ENCODE measurements around the gene FSIP2.

The FSIP2 gene

DNA sequence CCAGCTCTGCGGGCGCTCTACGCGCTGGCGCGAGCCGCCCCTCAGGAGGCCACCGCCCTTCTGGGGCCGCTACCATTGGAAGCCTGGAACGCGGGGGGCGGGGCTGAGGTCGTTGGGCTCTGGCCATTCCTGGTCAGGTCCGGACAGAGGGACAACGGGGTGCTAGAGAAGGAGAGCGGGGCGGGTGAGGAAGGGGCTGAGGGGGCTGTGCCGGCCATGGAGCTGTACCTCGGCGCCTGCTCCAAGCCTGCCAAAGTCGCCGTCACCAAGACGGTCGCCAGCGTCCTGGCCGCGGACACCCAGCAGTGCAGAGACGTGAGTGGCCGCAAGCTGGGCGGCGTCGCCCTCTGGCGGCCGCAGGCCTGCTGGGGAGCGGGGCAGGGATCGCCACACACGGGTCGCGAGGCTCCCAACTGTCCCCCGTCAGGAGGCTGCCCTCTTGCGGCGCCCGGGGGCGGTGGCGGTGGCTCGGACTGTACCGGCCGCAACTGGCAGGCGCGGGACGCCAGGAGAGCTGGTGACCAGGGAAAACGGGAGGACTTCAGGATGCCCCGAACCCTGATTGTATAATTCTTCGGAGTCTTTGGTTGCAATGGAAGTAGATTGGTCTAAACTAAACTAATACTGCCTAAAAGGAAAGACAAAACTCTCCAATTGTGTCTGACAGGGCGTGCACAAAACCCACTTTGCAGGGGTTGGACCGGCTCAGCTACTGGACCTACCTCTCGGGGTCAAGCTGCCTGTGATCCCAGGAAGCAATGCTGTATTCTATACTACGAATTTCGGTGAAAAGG lies at the start of gene FSIP2:
FSIP2 (plus strand) TSS at position 126 of the 794 bp plus-strand sequence; CDS start at position 217, 91 bp downstream.
- DNase-seq (ENCODE audit: low read depth): peak; percentile 2

- DNase-seq (ENCODE audit: low read depth): no peak
Observed at GRCh38 chr2:185689906-185690539, 48.6 kb upstream of the FSIP2 start.

- no peak for DNase-seq (ENCODE audit: low read depth)
Observed at GRCh38 chr2:185695711-185696235, 42.8 kb upstream of the FSIP2 start.

DNA sequence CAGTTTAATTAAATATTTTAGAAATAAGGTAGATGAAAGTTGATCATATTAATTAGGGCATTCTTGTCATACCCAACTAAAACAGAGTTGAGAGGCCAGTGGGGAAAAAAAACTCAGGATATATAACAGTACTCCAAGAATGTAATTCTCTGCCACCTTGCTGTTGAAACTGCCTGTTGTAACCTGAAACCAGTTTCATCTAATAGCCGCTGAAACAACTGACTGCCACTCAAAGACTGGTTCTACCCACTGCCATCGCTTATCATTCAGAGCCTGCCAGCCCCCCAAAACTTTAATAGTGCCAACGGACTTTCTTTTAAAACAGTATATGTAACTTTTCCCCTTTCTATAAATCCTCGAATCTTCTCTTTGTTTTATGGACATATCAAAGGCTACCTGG lies 37.7 kb upstream of the FSIP2 start:
- DNase-seq (ENCODE audit: low read depth): no peak

- no peak for DNase-seq (ENCODE audit: low read depth)
Observed at GRCh38 chr2:185734658-185735057, 3.9 kb upstream of the FSIP2 start.

DNA sequence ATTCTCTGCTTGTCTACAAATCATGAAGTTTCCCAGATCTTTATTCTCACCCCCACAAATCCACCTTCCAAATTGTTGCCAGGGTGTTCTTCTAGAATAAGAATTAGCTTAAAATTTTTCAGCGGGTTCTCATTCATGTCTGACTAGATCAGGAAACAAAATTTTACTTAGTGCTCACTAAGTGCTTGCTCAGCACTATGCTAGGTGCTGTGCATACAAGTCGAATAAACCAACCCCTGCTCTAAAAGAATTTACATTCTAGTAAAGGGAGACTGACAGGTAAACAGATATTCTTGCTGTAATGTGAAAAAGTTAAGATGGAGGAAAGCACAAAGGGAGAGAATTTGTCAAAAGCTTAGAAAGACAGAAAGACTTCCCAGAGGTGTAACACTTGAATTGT lies 2.4 kb upstream of the FSIP2 start:
- no peak for DNase-seq (ENCODE audit: low read depth)

DNA sequence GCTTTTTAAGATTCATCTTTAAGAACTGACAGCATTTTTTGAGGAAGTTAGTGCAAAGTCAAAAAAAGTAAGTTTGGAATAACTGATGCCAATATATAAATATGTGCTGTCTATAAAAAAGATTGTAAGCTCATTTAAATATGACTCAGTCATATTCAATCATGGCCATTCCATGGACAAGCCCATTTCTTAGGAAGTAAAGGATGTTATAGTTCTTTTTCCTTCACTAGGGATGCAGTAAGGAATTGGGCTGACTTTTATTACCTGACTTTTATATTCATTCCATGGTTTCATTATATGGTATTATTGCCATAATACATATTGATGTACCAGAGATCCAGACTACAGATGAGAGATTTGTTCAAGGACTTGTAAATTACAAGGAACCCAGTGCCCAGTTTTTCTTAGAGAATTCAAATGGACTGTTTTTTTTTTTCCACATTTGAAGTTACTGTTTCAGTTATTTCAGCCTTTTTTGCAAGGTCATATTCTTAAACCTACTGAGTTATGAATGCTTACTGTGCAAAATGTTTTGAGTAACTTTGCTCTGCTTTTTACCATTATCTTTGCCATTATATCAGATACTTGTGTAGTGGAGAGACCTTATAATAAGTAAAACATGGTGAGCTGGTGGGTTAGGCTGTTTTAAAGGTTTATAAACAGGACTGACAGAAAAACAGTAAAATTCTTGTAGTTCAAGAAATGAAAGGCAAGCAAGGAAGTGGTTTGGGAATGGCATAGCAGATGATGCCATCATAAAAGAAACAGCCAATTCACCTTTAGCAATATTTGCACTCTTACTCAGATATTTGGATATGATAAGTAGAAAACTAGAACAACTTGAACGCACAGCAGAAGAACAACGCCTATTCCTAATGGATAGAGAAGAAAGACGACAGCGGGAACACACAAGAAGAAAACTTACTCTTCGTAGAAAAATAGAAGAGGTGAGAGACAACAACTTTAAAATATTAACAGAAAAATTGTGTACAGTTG lies 7.6 kb downstream of the FSIP2 start:
- no peak for DNase-seq (ENCODE audit: low read depth)

- DNase-seq (ENCODE audit: low read depth): no peak
Observed at GRCh38 chr2:185757356-185757755, 18.8 kb downstream of the FSIP2 start.

DNA sequence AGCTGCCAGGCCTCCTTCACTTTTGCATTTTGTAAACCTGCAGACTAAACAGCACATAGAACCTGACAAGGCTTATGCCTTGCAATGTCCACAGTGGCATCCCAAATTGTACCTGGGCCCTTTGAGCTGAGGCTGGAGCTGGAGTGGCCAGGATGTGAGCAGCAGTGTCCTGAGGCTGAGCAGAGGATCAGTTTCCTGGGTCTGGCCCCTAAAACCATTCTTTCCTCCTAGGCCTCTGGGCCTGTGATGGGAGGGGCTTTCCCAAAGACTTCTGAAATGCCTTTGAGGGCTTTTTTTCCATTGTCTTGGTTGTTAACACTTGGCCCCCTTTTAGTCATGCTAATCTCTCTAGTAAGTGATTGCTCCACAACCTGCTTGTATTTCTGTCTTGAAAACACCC lies 32.8 kb downstream of the FSIP2 start:
- no peak for DNase-seq (ENCODE audit: low read depth)

DNA sequence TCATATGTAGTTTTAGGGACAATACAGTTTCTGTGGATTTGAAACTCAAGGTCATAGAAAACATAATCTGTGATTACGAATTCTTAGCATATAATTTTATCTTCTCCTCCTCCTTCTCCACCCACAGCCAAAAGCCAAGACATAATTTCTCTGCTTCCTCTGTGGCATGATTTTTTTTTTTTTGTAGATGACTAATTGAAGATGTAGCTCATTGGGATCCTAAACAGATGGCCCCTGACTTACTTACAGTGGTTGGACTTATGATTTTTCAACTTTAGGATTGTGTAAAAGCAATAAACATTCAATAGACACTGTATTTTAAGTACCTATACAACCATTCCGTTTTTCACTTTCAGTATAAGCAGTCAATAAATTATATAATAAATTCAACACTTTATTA lies 42.3 kb downstream of the FSIP2 start:
- no peak for DNase-seq (ENCODE audit: low read depth)

- DNase-seq (ENCODE audit: low read depth): no peak
Observed at GRCh38 chr2:185782223-185782769, 43.7 kb downstream of the FSIP2 start.

DNA sequence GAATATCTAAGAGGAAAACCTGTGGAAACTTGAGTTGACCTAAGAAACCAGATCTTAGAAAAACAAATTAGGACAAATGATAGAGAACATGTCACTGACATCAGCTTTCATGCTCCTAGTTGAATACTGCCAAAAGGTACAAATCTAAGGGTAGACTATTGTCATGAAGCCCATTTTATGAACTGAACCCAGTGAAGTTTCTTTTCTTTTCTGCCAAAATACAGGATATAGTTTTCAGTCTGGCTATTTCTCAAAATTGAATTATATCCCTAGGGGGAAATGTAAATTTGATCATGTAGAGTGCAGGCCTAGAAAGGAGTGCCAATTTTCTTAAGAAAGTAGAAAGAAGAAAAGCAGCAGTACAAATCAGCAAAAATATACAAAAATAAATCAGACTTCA lies 46.6 kb downstream of the FSIP2 start:
- DNase-seq (ENCODE audit: low read depth): no peak

DNA sequence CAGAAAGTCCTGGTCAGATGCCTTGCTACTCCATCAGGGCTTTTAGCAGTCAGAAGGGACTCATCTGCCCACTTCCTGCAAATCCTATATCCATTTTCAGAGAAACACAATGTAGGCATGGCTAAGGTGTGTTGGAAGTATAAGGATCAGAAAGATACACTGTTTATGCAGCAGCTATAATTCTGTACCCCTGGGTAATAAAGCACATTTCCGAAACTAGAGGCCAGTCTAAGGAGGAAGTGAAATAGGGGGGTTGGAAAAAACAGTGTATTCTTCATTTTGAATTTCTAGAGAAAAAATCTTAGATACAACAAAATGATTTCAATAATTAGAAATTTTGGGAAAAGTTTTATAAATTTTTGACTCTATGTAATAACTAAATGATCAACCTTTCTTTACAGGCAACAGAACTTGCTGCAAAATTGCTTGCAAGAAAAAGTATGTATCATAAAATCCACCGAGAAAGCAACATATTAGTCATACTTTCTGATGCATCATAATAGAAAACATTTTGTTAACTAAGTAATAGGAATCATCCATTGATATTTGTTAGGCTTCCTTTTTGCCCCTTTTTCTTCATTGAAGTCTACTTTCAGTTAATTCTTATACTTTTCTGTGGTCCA lies 47.4 kb downstream of the FSIP2 start:
- no peak for DNase-seq (ENCODE audit: low read depth)

DNA sequence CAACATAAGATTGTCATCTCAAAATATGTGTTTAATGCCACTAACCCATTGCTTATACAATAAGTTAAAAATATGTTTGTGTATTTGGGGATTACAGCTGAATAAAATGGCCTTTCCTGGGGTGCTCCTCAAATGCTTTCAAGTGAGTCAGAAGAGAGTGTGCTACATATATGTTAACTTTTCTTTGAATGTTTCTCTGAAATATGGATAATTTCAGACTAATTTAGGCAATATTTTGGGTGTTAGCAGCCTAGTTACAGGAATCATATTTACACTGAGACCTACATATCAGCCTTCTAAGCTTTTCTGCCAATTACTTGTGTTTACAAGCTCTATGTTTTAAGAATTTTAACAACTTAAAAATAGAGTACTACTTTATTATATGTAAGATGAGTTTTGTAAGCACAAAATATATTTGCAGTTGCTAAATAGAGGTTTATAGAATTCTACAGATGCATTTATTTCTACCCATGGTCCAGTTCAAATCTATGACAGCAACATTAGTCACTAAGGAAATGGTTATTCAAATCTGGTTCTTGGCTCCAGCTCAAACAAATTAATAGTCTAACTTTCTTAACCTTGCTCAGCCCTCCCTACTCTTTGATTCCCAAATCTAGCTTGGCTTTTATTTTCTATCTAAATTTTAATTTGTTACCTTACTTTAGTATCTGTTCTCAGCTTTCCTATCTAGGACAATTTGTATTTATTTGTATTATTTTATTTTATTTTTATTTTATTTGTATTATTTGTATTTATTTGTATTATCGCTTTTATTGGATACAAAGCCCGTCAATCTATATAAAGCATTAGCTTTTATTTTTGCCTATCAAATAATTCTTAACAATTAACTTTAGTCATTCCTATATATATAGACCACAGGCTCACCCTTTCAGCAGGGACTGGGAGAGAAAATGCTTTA lies 48.9 kb downstream of the FSIP2 start:
- DNase-seq (ENCODE audit: low read depth): no peak

- DNase-seq (ENCODE audit: low read depth): no peak
Observed at GRCh38 chr2:185790361-185790760, 51.8 kb downstream of the FSIP2 start.

DNA sequence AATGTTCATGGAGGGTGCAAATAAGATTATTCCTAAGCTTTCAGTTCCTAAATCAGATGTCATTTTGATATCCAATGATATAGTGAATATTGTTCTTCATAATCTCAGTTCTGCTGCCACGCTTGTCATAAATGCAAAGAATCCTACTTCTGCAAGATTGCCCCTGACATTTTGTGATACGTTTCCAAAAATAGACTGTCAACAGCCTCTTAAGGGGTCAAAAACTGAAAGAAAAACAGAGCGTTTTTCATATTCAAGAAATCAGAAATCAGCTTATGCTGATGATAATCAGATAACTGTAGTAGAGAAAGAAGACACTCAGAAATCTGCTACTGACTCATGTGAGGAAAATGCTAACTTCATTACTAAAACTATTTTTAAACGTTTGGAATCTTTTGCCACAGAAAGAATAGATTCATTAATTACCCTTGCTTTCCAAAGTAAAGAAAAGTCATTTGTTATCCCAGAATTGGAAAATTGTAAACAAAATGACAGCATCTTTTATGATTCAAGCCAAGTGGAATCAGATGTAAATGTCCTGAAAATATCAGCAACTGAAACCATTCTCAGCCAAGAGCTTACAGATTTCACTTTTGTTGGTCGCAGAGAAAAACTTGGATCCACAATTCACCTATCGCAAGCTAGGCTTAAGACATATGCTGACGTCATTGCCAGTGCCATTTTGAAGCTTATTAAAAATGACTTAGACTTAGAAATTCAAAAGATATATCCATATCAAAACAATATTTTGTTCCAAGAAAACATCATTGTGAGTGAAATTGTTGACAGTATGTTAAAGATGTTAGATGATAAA lies 55.1 kb downstream of the FSIP2 start:
- no peak for DNase-seq (ENCODE audit: low read depth)

DNA sequence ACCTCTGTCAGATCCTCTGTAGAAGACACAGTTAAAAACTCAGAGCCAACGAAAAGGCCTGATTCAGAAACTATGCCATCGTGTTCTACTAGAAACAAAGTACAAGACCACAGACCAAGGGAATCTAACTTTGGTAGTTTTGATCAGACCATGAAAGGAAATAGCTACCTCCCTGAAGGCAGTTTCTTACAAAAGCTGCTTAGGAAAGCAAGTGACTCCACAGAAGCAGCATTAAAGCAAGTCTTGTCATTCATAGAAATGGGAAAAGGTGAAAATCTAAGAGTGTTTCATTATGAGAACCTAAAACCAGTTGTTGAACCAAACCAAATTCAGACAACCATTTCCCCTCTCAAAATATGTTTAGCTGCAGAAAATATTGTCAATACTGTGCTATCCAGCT lies 58.2 kb downstream of the FSIP2 start:
- no peak for DNase-seq (ENCODE audit: low read depth)

DNA sequence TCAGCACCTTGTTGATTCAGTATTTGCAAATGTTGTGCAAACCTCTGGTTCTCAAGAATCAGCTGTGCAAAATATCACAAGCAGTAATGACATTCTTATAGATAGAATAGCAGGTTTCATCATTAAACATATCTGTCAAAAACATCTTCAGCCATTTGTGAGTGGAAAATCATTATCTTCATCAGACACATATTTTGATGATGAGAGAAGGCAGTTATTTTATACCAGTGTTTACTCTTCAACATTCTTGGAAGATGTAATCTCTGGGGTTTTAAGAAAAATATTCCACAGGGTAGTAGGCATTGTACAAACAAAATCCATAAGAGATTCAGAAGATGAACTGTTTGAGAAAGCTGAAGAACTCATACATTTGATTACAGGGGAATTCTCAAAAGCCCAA lies 64.3 kb downstream of the FSIP2 start:
- no peak for DNase-seq (ENCODE audit: low read depth)

GRCh38 chr2:185806783-185807182 lies 68.2 kb downstream of the FSIP2 start:
- no peak for DNase-seq (ENCODE audit: low read depth)

DNA sequence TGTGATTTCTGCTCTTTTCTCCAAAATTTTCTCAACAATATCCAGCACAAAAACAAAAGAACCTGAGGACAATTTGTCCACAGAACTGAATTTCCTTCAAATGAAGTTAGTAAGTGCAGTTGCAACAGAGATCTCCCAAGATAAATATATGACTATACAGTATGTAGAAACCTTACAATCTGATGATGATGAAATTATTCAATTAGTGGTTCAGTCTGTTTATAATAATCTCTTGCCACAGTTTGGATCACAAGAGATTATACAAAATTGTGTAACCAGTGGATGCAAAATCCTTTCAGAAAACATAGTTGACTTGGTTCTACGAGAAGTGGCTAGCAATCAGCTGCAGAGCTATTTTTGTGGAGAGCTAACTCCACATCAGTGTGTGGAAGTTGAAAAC lies 68.7 kb downstream of the FSIP2 start:
- DNase-seq (ENCODE audit: low read depth): no peak

Data from stimulated activated CD8-positive, alpha-beta memory T cell treated with anti-CD3 and anti-CD28 coated beads, Interleukin-7, amount 100 ng/mL, for 24 hours (primary cell).